Esophagus muscularis mucosa (tissue), 4 donors: Measurements from ENCODE around the gene FOXJ1.

Source experiments
- EP300 ChIP-seq: sonication (generic); formaldehyde crosslinking; IDR thresholded peaks from one replicate; pipeline ENCODE4 v1.6.1; 2017; ENCODE audit warnings: antibody characterized with exemption
- POLR2A ChIP-seq: fragments of 450-650 bp; IDR thresholded peaks from one replicate; pipeline ENCODE4 v1.6.1; 2017; ENCODE audit warnings: antibody characterized with exemption, moderate library complexity, mild to moderate bottlenecking, low read depth
- POLR2AphosphoS5 ChIP-seq, 2 donors: sonication (generic); formaldehyde crosslinking; IDR thresholded peaks; one replicate each; pipeline ENCODE4 v1.6.1; 2017; ENCODE audit warnings: antibody characterized with exemption in 2 of 2
- TF ChIP-seq, protein P1 (sequence below), 3 experiments: fragments of 200-600 bp in 2 of 3; fragments of 450-650 bp in 1 of 3; sonication (generic) in 2 of 3; IDR thresholded peaks; one replicate each; pipeline ENCODE4 v1.5.1; 2017 to 2019; ENCODE audit warnings: antibody characterized with exemption in 3 of 3, mild to moderate bottlenecking in 2 of 3, moderate library complexity in 1 of 3

DNA sequence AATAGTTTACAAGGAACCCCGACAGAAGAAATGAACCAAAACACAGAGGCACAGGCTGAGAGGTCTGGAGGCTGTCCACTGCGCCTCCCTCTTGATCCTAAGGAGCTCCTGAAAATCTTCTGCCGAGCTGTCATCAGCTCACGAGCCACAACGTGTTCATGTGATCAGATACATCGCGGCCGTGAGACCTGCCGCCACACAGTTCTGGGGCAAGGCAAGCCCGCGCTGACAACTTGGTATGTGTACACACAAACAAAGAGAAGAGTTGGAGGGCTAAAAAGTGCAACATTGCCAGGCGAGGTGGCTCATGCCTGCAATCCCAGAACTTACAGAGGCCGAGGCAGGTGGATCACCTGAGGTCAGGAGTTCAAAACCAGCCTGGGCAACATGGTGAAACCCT is 45.1 kb downstream of the FOXJ1 start:
- TF ChIP-seq, protein P1, sequence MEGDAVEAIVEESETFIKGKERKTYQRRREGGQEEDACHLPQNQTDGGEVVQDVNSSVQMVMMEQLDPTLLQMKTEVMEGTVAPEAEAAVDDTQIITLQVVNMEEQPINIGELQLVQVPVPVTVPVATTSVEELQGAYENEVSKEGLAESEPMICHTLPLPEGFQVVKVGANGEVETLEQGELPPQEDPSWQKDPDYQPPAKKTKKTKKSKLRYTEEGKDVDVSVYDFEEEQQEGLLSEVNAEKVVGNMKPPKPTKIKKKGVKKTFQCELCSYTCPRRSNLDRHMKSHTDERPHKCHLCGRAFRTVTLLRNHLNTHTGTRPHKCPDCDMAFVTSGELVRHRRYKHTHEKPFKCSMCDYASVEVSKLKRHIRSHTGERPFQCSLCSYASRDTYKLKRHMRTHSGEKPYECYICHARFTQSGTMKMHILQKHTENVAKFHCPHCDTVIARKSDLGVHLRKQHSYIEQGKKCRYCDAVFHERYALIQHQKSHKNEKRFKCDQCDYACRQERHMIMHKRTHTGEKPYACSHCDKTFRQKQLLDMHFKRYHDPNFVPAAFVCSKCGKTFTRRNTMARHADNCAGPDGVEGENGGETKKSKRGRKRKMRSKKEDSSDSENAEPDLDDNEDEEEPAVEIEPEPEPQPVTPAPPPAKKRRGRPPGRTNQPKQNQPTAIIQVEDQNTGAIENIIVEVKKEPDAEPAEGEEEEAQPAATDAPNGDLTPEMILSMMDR (IDR thresholded peaks at IDR 0.05), result no peak
- TF ChIP-seq POLR2A, result no peak
- no peak for TF ChIP-seq EP300
- no peak for TF ChIP-seq POLR2AphosphoS5 (IDR thresholded peaks at IDR 0.05)
